GM21825 (cell line): Measurements from ENCODE around the gene YBX1.
"Not testable (repeated sequence)": the region's sequence is repeated elsewhere in the genome, so short reads cannot be mapped to it uniquely, and the experiment has no call there.

Experiments used
- ATAC-seq: cut with Tn5 transposase; IDR thresholded peaks from one replicate; pipeline ENCODE4 v1.9.1; 2021; ENCODE audit warnings: mild to moderate bottlenecking, moderate library complexity; ENCODE audit not compliant: unreplicated experiment

The YBX1 gene

DNA sequence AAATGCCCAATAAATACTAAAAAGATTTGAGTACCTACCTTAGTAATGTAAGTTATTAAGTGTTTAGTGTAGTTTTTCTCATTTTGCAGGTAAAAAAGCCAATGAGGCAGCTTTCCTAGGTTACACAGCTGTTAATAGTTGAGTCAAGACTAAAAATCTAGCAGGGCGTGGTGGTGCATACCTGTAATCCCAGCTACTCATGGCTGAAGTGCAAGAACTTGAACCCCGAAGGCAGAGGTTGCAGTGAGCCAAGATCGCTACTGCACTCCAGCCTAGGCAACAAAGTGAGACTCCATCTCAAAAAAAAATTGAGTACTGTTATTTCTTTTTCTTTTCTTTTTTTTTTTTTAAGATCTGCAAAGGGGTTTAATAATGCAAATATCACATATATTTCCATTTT, 7.7 kb downstream of the YBX1 start:
- ATAC-seq = no peak

GRCh38 chr1:42690477-42691156, 8.4 kb downstream of the YBX1 start:
- ATAC-seq = no peak

- ATAC-seq = no peak
These were observed 8.9 kb downstream of the YBX1 start for GRCh38 chr1:42691157-42691498.

DNA sequence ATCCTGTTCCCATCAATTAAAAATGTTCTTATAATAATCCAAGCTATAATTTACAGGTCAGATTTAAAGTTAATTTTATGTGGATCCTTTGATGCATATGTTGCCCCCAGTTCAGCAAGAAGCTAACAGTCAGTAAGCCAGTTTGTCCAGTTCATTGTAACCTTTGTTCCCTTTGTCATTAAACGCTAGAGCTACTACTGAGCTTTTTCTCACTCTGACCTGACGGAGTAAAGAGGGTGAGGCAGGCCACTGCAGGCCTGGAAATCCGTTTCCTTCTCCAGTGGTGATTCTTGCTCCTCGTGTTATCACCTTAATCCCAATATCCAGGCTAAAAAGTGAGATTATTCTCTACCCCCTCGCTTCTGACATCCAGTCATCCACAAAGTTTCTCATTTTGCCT, 10.2 kb downstream of the YBX1 start:
- ATAC-seq = no peak

DNA sequence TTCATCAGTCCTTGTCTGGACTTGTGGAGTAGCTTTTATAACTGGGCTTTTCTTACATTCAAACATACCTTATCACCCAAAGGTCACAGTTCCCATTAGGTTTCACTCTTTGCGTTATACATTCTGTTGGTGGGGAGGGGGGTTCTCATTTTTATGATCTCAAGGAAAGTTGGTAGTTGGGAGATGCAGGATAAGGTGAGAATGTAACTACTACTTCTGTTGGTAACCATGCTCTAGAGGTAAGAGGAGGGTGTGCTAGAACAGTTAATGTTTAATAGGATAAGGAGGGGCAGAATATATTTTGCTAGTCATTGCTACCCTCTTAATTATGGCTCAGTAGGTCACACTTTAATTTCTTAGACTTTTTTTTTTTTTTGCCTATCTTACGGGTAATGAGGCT, 10.7 kb downstream of the YBX1 start:
- no peak for ATAC-seq

- ATAC-seq = no peak
These were observed 16.0 kb downstream of the YBX1 start for GRCh38 chr1:42698081-42698813.

GRCh38 chr1:42700006-42700405, 17.8 kb downstream of the YBX1 start:
- no peak for ATAC-seq

- ATAC-seq = no peak
These were observed 21.8 kb downstream of the YBX1 start for GRCh38 chr1:42703888-42704464.

DNA sequence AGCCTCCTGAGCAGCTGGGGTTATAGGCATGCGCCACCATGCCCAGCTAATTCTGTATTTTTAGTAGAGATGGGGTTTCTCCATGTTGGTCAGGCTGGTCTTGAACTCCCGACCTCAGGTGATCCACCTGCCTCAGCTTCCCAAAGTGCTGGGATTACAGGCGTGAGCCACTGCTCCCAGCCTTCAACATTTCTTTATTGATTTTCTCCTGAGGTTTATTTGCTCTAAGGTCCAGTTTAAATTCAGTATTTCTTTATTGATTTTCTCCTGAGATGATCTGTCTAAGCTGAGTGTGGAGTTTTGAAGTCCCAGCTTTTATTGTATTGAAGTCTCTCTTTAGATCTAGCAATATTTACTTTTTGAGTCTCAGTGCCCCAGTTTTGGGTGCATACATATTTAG, 30.6 kb downstream of the YBX1 start:
- not testable (repeated sequence) for ATAC-seq

DNA sequence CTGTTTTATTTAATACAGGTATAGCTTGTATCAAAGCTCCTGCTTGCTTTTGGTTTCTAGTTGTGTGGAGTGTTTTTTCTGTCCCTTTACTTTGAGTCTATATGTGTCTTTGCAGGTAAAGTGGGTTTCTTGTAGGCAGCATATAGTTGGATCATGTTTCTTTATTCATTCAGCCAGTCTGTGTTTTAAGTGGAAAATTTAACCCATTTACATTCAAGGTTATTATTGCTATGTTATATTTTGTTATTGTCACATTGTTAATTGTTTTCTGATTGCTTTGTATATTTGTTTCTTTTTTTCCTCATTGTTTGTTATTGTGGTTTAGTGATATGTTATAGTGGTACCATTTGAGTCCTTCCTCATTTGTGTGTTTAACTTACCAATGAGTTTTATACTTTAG, 31.1 kb downstream of the YBX1 start:
- ATAC-seq = no peak

- ATAC-seq = not testable (repeated sequence)
These were observed 32.2 kb downstream of the YBX1 start for GRCh38 chr1:42714441-42714840.

- ATAC-seq = no peak
These were observed 38.6 kb downstream of the YBX1 start for GRCh38 chr1:42720868-42721267.

DNA sequence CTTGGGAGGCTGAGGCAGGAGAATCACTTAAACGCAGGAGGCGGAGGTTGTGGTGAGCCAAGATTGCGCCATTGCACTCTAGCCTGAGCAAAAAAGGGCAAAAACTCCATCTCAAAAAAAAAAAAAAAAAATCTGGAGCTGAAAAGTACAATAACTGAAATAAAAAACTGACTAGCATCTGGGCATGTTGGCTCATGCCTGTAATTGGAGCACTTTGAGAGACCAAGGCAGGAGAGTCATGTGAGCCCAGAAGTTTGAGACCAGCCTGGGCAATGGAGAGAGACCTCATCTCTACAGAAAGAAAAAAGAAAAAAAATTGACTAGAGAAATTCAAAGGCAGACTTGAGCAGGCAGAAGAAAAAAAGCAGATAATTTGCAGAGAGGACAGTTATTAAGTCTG, 39.7 kb downstream of the YBX1 start:
- no peak for ATAC-seq

GRCh38 chr1:42722403-42722802, 40.2 kb downstream of the YBX1 start:
- not testable (repeated sequence) for ATAC-seq

DNA sequence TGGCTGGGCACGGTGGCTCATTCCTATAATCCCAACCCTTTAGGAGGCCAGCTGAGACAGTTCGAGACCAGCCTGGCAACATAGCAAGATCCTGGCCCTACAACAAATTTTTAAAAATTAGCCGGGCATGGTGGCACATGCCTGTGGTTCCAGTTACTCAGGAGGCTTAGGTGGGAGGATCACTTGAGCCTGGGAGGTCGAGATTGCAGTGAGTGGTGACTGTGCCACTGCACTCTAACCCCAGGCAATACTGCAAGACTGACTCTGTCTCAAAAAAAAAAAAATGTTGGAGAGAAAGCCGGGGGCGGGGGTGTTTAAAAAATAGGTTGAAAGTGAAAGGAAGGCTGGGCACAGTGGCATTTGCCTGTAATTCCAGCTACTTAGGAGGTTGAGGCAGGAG, 41.3 kb downstream of the YBX1 start:
- no peak for ATAC-seq

DNA sequence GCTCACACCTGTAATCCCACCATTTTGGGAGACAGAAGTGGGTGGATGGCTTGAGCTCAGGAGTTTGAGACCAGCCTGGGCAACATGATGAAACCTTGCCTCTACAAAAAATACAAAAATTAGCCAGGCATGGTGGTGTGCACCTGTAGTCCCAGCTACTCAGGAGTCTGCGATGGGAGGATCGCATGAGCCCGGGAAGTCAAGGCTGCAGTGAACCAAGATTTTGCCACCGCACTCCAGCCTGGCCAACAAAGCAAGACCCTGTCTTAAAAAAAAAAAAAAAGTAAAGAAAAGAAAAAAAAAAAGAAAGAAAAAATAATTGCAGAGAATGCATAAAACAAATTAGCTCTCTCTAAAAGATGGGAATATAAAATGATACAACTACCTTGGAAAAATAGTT, 43.6 kb downstream of the YBX1 start:
- ATAC-seq = not testable (repeated sequence)

DNA sequence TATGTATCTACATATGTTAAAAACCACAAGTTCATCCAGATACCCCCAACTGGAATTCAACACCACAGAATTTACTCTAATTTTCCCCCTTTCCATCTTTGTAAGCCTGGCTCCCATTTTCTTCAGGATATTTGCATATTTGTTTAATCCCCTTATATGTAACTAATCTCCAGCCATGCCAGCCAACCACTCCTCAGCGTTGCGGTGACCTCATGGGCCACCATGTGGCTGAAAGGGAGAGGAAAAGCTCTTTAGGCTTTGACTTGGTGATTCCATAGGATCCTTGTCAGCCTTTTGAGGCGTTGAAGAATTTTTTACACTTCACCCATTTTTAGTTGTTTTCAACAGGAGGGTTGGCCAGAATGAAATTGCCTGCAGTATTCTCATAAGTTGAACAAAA, 47.8 kb downstream of the YBX1 start:
- no peak for ATAC-seq

GRCh38 chr1:42730988-42731387, 48.8 kb downstream of the YBX1 start:
- ATAC-seq = no peak

- no peak for ATAC-seq
These were observed 49.4 kb downstream of the YBX1 start for GRCh38 chr1:42731585-42731984.

GRCh38 chr1:42732126-42732680, 50.0 kb downstream of the YBX1 start:
- ATAC-seq = no peak

DNA sequence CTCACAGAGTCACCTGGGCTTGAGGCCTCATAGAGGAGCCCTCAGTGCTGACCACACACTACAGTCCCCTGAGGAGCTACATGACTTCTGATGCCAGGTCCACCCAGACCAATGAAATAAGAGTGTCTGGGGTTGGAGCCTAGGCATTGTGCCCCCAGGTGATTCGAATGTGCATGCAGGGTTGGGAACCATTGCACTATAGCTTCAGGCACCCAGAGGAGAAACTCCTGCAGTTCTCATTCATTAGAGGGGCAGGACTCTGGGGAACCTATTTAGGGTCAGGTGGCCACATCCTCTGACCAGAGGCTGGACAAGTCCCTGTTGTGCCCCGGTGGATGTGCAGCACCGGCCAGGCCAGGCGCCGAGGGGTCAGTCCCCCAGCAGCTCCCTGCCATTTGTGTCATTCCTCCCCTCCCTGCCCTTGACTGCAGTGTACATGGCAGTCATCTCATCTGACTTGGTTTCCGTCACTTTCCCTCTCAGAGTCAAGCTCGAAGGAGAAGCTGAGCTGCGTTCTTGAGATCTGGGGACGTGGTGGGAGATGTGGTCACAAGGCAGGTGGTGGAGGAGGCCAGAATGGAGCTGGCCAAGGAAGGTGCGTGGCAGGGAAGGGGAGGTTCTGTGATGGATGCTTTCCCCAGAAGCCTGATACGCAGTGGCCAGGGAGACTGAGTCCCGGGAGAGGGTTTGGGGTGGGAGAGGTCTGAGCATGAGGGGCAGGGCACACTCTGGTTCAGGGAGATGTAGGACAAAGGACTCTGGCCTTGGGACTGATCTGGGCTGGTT, 51.4 kb downstream of the YBX1 start:
- no peak for ATAC-seq
